Vagina (tissue), 2 donors: ENCODE results near the gene TOP3B. TPM values are rescaled to one million over a fixed set of nuclear protein-coding genes. Genes with fewer than 3 reads are reported as not detected.

Experiments
- DNase-seq, 2 donors: peaks; one replicate each; pipeline ENCODE4 v3.0.0-alpha.2; 2017; ENCODE audit errors: extremely low spot score in 2 of 2
- H3K27ac ChIP-seq: fragments of 200-600 bp; sonication (generic); one replicate; pipeline ENCODE4 v1.5.1; 2019
- H3K27me3 ChIP-seq: fragments of 200-600 bp; sonication (generic); one replicate; pipeline ENCODE4 v1.5.1; 2019
- H3K36me3 ChIP-seq, 2 donors: fragments of 200-600 bp; sonication (generic); one replicate each; pipeline ENCODE4 v1.5.1; 2017 to 2019
- H3K4me1 ChIP-seq: fragments of 200-600 bp; sonication (generic); one replicate; pipeline ENCODE4 v1.5.1; 2019
- H3K4me3 ChIP-seq, 2 donors: fragments of 200-600 bp; sonication (generic); 1 replicate in 1 of 2; 2 replicates in 1 of 2; pipeline ENCODE4 v1.5.1; 2016 to 2019
- H3K9me3 ChIP-seq: fragments of 200-600 bp; sonication (generic); one replicate; pipeline ENCODE4 v1.5.1; 2019
- CTCF ChIP-seq, 3 experiments: fragments of 450-650 bp in 2 of 3; fragments of 200-600 bp in 1 of 3; sonication (generic) in 1 of 3; IDR thresholded peaks; one replicate each; pipeline ENCODE4 v1.5.1; 2017 to 2019; ENCODE audit warnings: antibody characterized with exemption in 3 of 3, mild to moderate bottlenecking in 2 of 3, moderate library complexity in 2 of 3
- POLR2A ChIP-seq, 2 donors: fragments of 450-650 bp; IDR thresholded peaks; one replicate each; pipeline ENCODE4 v1.6.1; 2017; ENCODE audit warnings: antibody characterized with exemption in 2 of 2, mild to moderate bottlenecking in 2 of 2, moderate library complexity in 2 of 2
- POLR2AphosphoS5 ChIP-seq, 2 donors: sonication (generic); formaldehyde crosslinking; IDR thresholded peaks; one replicate each; pipeline ENCODE4 v1.9.0; 2017; ENCODE audit warnings: antibody characterized with exemption in 2 of 2, mild to moderate bottlenecking in 2 of 2, low read depth in 1 of 2; ENCODE audit not compliant: insufficient read depth in 1 of 2
- intact Hi-C: fragments of 100-400 bp; cut with DNase I; formaldehyde crosslinking; loops from one replicate; pipeline ENCODE4 v1.15.1; 2023
- total RNA-seq: library from RNA; depleted of rRNA; stranded (reverse); fragments of >200 nt; gene quantifications from one replicate; pipeline ENCODE4 v1.2.3, GENCODE V29; 2016

Gene TOP3B
- total RNA-seq, 1 donor from 2014 or later: 42.7 TPM

GRCh38 chr22:21951931-21952465, 30.6 kb downstream of the TOP3B start:
- Histone ChIP-seq H3K9me3 (no peaks in the 10 kb centered on the region), H3K27me3 (no peaks in the 10 kb centered on the region), H3K4me1 (peaks cover 51% of the 10 kb centered on the region), H3K27ac (peak overlapping the region; percentile 74), H3K36me3 (no peaks in the 10 kb centered on the region), H3K4me3 (peak overlapping the region; percentile 66 to 85)
- intact Hi-C loops: loop anchor here (2.0 kb wide), 1 partner anchor 13 kb away; no protein-coding TSS in a partner anchor
- no peak for TF ChIP-seq CTCF (IDR thresholded peaks at IDR 0.05)
- no peak for TF ChIP-seq POLR2A (IDR thresholded peaks at IDR 0.05)
- peak in 1 of 2 donors; percentile 28 for TF ChIP-seq POLR2AphosphoS5 (IDR thresholded peaks at IDR 0.05; ENCODE audit: insufficient read depth in 1 of 2, low read depth in 1 of 2)
- DNase-seq: no peak

- TF ChIP-seq CTCF (IDR thresholded peaks at IDR 0.05) (no peak), POLR2AphosphoS5 (IDR thresholded peaks at IDR 0.05; ENCODE audit: insufficient read depth in 1 of 2, low read depth in 1 of 2) (no peak), POLR2A (IDR thresholded peaks at IDR 0.05) (no peak)
- Histone ChIP-seq H3K4me1 (peaks cover 60% of the 10 kb centered on the region), H3K4me3 (no peak overlapping the region), H3K27ac (no peak overlapping the region), H3K36me3 (peaks cover 0 to under 1% of the 10 kb centered on the region in 2 donors), H3K27me3 (no peaks in the 10 kb centered on the region), H3K9me3 (no peaks in the 10 kb centered on the region)
- no peak for DNase-seq
- intact Hi-C loops: no loop called here
Observed at GRCh38 chr22:21951062-21951461, 31.5 kb downstream of the TOP3B start.

GRCh38 chr22:21949948-21950347, 32.6 kb downstream of the TOP3B start:
- intact Hi-C loops: no loop called here

GRCh38 chr22:21949569-21949918, 33.0 kb downstream of the TOP3B start:
- H3K36me3 ChIP-seq: peaks cover 0 to 16% of the 10 kb centered on the region in 2 donors
- peaks cover 72% of the 10 kb centered on the region for H3K4me1 ChIP-seq
- no peak for DNase-seq
- H3K9me3 ChIP-seq: no peaks in the 10 kb centered on the region
- no peak for TF ChIP-seq POLR2A (IDR thresholded peaks at IDR 0.05)
- no peak for TF ChIP-seq CTCF (IDR thresholded peaks at IDR 0.05)
- no peak for TF ChIP-seq POLR2AphosphoS5 (IDR thresholded peaks at IDR 0.05; ENCODE audit: insufficient read depth in 1 of 2, low read depth in 1 of 2)
- H3K27ac ChIP-seq: peak overlapping the region; percentile 88
- no peaks in the 10 kb centered on the region for H3K27me3 ChIP-seq
- no peak overlapping the region for H3K4me3 ChIP-seq
- intact Hi-C loops: no loop called here

More at GRCh38 chr22:21949948-21950347, 32.6 kb downstream of the TOP3B start:
- no peak for DNase-seq
- Histone ChIP-seq H3K36me3 (peaks cover 0 to 12% of the 10 kb centered on the region in 2 donors), H3K27ac (peak overlapping the region; percentile 88), H3K4me1 (peaks cover 70% of the 10 kb centered on the region), H3K27me3 (no peaks in the 10 kb centered on the region), H3K9me3 (no peaks in the 10 kb centered on the region), H3K4me3 (no peak overlapping the region)
- no peak for TF ChIP-seq POLR2AphosphoS5 (IDR thresholded peaks at IDR 0.05; ENCODE audit: insufficient read depth in 1 of 2, low read depth in 1 of 2)
- no peak for TF ChIP-seq CTCF (IDR thresholded peaks at IDR 0.05)
- no peak for TF ChIP-seq POLR2A (IDR thresholded peaks at IDR 0.05)

- Histone ChIP-seq H3K4me1 (peaks cover 78% of the 10 kb centered on the region), H3K27me3 (no peaks in the 10 kb centered on the region)
- no peak for TF ChIP-seq CTCF (IDR thresholded peaks at IDR 0.05)
- no peak for TF ChIP-seq POLR2AphosphoS5 (IDR thresholded peaks at IDR 0.05; ENCODE audit: insufficient read depth in 1 of 2, low read depth in 1 of 2)
- no peak for TF ChIP-seq POLR2A (IDR thresholded peaks at IDR 0.05)
Observed at GRCh38 chr22:21948824-21949568, 33.6 kb downstream of the TOP3B start.

More at GRCh38 chr22:21948824-21949568, 33.6 kb downstream of the TOP3B start:
- Histone ChIP-seq H3K27ac (peak overlapping the region; percentile 88), H3K9me3 (no peaks in the 10 kb centered on the region), H3K36me3 (peaks cover 0 to 21% of the 10 kb centered on the region in 2 donors), H3K4me3 (no peak overlapping the region)
- no peak for DNase-seq
- intact Hi-C loops: no loop called here
